GM10248 (cell line): ENCODE results near the gene CAMTA1.

ENCODE experiments used
- CTCF ChIA-PET: fragments of 300-600 bp; sonication (Branson Sonifier 250); formaldehyde crosslinking; extraction: SDS; loops from one replicate; lab custom pipeline; 2021; ENCODE audit warnings: antibody characterized with exemption; lab: Yijun Ruan, JAX
- POLR2A ChIA-PET: fragments of 350-650 bp; sonication (Branson Sonifier 250); formaldehyde crosslinking; extraction: SDS; loops from one replicate; lab custom pipeline; 2020; ENCODE audit warnings: antibody characterized with exemption; lab: Yijun Ruan, JAX
- DNase-seq: peaks from one replicate; pipeline ENCODE4 v3.0.0; 2012; ENCODE audit errors: extremely low spot score
- CTCF ChIP-seq: IDR thresholded peaks from 2 replicates; pipeline ENCODE4 v1.5.1; 2012; ENCODE audit warnings: mild to moderate bottlenecking, low read depth; ENCODE audit errors: extremely low read depth, missing control alignments, control extremely low read depth

CAMTA1 gene

GRCh38 chr1:7366955-7367665, 581.9 kb downstream of the CAMTA1 start:
- ChIA-PET CTCF (interaction anchor here (1.0 to 2.3 kb wide), 3 partner anchors 9 to 33 kb away, joined by 3 to 7 read pairs (median 3); no protein-coding TSS in a partner anchor), POLR2A (no interaction called here)
- TF ChIP-seq CTCF: no peak
- DNase-seq: no peak

GRCh38 chr1:7369866-7370265, 584.6 kb downstream of the CAMTA1 start:
- ChIA-PET CTCF (no interaction called here), POLR2A (no interaction called here)
- TF ChIP-seq CTCF: no peak
- DNase-seq: no peak

- TF ChIP-seq CTCF: no peak
- ChIA-PET CTCF (no interaction called here), POLR2A (no interaction called here)
- no peak for DNase-seq
These were observed 586.7 kb downstream of the CAMTA1 start for GRCh38 chr1:7371926-7372325.

- CTCF ChIA-PET: no interaction called here
- no peak for DNase-seq
- POLR2A ChIA-PET: no interaction called here
- TF ChIP-seq CTCF: no peak
These were observed 587.3 kb downstream of the CAMTA1 start for GRCh38 chr1:7372477-7373120.

GRCh38 chr1:7373251-7373650, 588.0 kb downstream of the CAMTA1 start:
- POLR2A ChIA-PET: no interaction called here
- DNase-seq: no peak
- CTCF ChIA-PET: no interaction called here
- no peak for TF ChIP-seq CTCF

GRCh38 chr1:7373876-7374562, 588.8 kb downstream of the CAMTA1 start:
- no peak for DNase-seq
- TF ChIP-seq CTCF: no peak
- ChIA-PET POLR2A (no interaction called here), CTCF (no interaction called here)
